Activated CD4-positive, alpha-beta T cell treated with anti-CD3 and anti-CD28 coated beads for 24 hours (primary cell): Measurements from ENCODE around the gene TARBP1.
"Not testable (repeated sequence)": the region's sequence is repeated elsewhere in the genome, so short reads cannot be mapped to it uniquely, and the experiment has no call there.

Experiments
- DNase-seq, 2 donors: peaks; one replicate each; pipeline ENCODE4 v3.0.0-alpha.2; 2020; ENCODE audit warnings: low read depth in 2 of 2

The TARBP1 gene

DNA sequence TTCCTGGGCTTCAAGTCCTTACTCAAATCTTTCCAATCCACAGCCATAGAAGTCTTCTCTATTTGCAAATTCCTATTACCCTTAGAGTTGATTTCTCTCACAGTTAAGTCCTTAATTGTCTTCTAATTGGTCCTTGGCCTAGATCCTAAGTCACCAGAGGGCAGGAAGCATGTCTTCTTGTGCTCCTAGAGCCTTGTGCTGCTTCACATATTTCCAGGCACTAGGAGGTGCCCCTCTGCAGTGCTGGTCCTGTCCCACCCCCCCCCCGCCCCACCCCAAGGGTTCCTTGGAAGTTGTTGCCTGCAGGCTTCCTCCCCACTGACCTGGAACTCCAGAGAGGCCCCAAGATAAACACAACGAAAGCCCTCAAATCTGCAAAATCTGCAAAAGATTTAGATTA lies 28.1 kb upstream of the TARBP1 start:
- no peak for DNase-seq

DNA sequence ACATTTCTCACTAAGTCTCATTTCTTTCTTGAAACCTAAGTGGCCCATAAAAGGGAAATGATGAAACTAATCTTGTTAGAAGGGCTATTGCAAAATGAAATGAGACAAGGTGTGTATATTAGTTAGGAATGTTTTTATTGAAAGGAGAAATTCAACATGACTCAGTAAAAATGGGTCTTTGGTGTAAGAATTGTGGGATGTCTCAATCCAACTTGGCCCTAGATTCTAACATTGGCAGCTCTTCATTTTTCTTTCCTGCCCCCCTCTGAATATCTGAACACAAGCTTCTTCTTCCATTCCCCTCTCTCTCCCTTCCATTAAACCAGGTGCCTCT lies 26.8 kb upstream of the TARBP1 start:
- DNase-seq: no peak

DNA sequence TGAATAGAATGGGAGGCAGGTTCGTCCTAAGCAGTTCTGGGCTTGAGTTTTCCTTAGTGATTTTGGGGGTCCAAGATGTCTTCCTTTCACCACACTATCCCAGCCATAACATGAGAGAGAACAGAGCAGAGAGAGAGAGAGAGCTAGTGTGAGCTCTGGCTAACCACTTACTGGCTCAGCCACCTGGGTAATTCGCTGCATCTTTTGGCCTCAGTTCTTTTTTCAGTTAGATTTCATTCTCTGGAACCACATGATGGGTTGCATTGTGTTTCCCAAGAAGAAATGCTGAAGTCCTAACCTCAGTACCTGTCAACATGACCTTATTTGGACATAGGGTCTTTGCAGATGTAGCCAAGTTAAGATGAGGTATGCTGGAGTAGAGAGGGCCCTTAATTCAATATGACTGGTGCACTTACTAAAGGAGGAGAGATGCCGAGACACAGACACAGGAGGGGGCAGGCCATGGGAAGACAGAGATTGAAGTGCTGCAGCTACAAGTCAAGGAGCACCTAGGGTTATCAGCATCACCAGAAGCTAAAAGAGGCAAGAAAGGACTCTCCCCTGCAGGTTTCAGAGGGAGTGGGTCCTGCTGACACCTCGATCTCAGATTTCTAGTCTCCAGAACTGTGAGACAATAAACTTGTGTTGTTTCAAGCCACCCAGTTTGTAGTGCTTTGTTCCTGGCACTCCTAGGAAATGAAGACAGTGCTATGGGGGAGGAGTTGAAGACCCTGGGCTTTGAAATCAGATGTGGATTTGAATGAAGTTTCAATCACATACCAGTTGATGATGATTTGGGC lies 26.2 kb upstream of the TARBP1 start:
- no peak for DNase-seq

- DNase-seq: not testable (repeated sequence)
Observed at GRCh38 chr1:234504251-234504650, 25.3 kb upstream of the TARBP1 start.

GRCh38 chr1:234503193-234504050 lies 24.4 kb upstream of the TARBP1 start:
- no peak for DNase-seq

DNA sequence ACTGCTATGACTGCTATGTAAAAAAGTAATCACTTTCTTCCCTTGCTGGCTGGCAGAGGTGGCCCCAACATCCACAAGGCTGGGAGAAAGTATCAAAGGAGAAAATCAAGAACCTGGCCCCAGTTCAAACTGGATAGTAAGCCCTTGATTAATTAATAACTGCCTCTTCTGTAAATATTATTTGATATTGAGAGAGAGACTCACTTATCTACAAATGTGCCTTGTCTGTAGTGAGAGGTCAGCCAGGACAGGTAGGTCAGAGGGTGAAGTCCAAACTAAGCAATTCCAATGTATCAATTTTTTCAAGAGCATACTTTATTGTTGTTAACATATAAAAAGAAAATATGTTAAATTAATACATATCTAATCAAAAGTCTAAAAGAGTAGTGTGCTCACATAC lies 23.8 kb upstream of the TARBP1 start:
- no peak for DNase-seq

DNA sequence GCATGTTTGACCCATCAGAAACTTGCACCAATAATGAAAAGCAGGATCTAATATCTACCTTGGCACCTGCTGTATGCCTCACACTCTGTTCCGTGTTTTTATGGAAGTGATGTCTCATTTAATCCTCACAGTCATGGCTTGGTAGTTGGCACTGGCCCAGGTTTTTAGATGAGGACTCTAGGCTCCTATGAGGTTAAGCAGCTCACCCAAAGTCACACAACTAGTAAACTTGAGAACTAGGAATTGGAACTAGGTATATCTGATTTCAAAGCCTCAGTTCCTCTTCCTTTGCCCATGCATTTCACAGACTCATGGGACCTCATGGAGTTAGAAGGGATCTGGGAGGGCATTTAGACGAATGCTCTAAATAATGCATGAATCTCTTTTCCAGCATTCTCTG lies 21.3 kb upstream of the TARBP1 start:
- DNase-seq: no peak

GRCh38 chr1:234499943-234500245 lies 20.9 kb upstream of the TARBP1 start:
- no peak for DNase-seq

DNA sequence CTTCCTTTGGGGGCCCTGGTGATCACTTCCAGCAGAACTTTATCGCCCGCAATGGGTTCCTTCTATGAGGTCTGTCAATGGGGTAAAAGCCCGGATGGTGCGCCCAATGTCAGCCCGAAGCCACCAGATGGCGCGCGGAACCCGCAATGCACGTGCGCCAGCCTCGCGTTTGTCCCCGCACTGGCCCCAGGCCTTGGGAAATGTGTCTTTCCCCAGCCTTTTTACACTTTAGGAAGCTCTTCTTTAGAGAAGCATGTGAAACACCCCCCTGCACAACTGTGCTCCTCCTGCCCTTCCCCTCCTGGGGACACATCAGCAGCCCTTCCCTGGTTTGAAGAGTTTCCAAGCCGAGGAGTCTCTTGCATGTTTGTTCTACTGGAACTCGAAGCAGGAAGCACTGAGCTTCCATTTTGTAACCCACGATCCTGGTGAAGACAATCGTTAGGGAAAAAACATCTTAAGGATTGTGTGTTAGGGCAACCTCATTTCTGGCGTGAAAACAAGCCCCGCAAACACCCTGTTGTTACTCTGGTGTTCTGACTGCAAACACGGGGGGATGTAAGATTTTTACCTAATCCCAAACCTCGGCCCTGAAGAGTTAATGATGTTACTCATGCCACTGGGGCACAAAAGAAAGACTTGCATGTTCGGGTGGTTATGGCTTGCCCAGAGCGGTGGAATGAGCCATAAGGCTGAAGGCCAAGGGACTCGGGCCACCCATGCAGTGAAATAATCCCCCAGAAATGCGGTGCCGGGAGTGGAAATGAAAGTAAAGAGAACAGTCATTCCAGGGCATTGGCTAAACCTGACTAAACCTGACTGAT lies 20.4 kb upstream of the TARBP1 start:
- DNase-seq: peak; percentile 78 to 80

- DNase-seq: no peak
Observed at GRCh38 chr1:234498448-234499118, 19.6 kb upstream of the TARBP1 start.

GRCh38 chr1:234497589-234497988 lies 18.6 kb upstream of the TARBP1 start:
- no peak for DNase-seq

GRCh38 chr1:234495231-234495990 lies 16.4 kb upstream of the TARBP1 start:
- no peak for DNase-seq

- no peak for DNase-seq
Observed at GRCh38 chr1:234494049-234494448, 15.1 kb upstream of the TARBP1 start.

- DNase-seq: no peak
Observed at GRCh38 chr1:234490793-234491479, 12.0 kb upstream of the TARBP1 start.

GRCh38 chr1:234489698-234490077 lies 10.7 kb upstream of the TARBP1 start:
- DNase-seq: no peak

GRCh38 chr1:234489007-234489697 lies 10.2 kb upstream of the TARBP1 start:
- no peak for DNase-seq

DNA sequence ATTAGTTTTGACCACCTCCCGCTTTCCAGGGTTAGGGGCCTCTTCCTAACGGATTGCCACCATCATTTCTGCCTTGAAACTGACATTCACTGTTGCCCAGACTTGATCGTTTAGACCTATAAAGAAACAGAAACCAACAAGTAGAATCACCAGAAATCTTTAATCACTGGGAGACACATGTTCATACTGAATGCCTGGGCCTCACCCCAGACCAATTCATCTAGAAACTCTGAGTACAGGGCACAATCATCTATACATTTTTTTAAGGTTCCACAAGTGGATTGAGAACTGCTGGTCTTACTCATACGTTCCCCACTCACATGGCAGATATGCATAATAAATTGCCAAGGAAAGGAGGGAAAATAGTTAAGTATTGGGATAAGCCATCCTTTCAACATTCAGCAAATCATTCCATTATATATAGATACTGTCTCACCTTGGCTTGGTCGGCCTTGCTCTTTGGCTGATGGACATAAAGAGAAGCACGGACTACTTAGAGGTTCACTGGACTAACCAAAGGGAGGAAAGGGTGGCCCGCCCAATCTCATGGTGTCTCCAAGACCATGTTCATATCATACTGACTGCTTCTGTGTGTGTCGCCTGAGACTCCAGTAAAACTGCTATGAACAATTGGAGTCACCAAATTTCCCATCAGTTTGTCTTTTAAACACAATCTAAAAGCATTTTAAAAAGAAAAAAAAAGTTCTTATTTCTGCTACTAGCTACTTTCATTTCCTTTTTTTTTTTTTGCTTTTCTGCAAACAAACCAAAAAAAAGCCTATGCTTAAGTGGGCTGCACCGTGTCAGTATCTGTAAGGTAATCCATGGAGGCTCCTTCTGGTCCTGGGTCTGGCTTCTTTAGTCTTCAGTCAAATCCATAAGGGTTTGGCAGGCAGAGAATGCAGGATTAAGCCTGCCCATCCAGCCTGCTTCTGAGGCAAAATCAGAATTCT lies 9.4 kb upstream of the TARBP1 start:
- DNase-seq: no peak

DNA sequence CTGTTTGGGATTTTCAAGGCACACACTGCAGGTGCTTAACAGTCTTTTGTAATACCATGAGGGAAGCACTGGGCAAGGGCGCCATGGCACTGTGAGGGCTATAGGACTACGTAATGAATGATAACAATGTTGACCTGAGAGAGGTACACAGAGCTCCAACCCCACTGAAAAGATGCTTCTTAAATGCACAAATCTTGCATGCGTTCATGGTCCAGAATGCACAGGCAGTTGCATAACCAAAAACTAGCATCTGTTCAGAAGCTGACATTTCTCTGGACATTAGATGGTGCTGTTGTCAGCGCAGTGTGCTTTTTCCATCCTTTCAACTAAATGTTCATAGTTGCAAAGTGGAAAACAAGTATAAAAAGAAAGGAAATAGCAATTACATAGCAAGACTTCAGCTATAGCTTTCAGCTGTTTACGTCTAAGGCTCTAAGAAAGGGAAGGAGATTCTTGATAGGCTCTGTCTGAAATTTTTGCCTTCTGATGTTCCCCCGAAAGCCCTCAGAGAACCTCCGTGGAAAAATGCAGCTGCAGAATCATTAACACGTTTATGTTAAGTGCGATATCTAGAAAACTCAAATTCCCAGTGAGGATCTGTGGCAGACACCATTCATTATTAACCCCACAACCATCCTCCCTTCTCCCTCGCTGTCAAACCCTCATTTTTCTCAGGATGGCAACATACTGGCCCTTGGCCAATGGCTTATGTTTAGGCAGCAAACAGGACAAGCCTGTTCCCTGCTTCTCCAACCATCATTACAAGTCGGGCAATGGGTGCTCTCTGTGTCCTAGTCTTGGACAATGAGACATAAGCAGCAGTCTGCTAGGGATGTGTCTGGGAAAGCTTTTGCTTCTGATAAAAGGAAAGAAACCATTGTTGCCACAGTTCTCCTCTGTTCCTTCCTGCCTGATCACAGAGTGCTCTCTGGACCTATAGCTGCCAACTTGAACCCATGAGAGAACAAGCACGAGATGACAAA lies 8.2 kb upstream of the TARBP1 start:
- DNase-seq: no peak
